Cardiac fibroblast (primary cell): ENCODE results near the gene PIK3CB.
"Not testable (repeated sequence)": the region's sequence is repeated elsewhere in the genome, so short reads cannot be mapped to it uniquely, and the experiment has no call there.

ENCODE experiments used
- DNase-seq, 2 donors: peaks; one replicate each; pipeline versions ENCODE4 v3.0.0 to v3.0.0-alpha.2; 2010; ENCODE audit warnings: low read depth in 2 of 2
- H3K4me3 ChIP-seq, 2 donors: replicated peaks in 1 of 2; 1 replicate in 1 of 2; 2 replicates in 1 of 2; pipeline ENCODE4 v1.5.1; 2011; ENCODE audit warnings: low read depth in 2 of 2, low read length in 2 of 2, mild to moderate bottlenecking in 2 of 2, moderate library complexity in 1 of 2
- CTCF ChIP-seq: IDR thresholded peaks from one replicate; pipeline ENCODE4 v1.5.1; 2011; ENCODE audit warnings: low read depth, mild to moderate bottlenecking, low read length, inconsistent platforms

PIK3CB gene

GRCh38 chr3:138615462-138615861, 219.3 kb downstream of the PIK3CB start:
- TF ChIP-seq CTCF, result no peak
- DNase-seq, result no peak
- no peak overlapping the region for H3K4me3 ChIP-seq

- no peak for DNase-seq
- TF ChIP-seq CTCF, result no peak
- peak overlapping the region in 1 of 2 donors; percentile 63 for H3K4me3 ChIP-seq
Observed at GRCh38 chr3:138609898-138610266, 224.8 kb downstream of the PIK3CB start.

GRCh38 chr3:138608322-138609135, 226.2 kb downstream of the PIK3CB start, which contains the start of gene FAIM:
TSS of gene FAIM (plus strand) at chr3:138608771. CDS start at chr3:138619727, 10,956 bp downstream.
- TF ChIP-seq CTCF, result no peak
- peak within 1 kb of the TSS; percentile 57 to 63 for H3K4me3 ChIP-seq
- DNase-seq, result peak; percentile 75 to 76

- not testable (repeated sequence) for DNase-seq, H3K4me3 ChIP-seq
Observed at GRCh38 chr3:138604106-138604595, 230.6 kb downstream of the PIK3CB start.
